Measurements from ENCODE around the gene PHF19.

DNA sequence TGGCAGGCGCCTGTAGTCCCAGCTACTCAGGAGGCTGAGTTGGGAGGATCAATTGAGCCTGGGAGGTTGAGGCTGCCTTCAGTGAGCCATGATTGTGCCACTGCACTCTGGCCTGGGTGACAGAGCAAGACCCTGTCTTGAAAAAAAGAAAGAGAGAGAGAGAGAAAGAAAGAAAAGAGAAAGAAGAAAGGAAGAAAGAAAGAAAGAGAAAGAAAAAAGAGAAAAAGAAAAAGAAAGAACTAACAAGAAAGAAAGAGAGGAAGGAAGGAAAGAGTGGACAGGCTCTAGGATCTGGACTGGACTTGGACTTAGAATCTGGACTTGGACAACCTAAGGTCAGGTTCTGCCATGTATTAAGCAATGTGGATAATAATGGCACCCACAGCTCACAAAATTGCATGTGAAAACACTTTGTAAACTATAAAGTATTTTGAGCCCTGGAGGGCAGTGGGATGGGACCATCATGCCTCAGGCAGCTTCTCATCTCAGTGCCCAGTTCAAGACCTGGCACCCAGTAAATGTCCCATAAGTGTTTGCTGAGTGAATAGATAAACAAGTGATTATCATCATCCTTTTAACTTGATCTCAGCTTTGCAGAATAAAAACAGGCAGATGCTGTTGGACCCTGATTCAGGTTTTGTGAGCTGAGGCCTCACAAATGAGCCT is 12.8 kb upstream of the PHF19 start:
- TF ChIP-seq, protein P1, sequence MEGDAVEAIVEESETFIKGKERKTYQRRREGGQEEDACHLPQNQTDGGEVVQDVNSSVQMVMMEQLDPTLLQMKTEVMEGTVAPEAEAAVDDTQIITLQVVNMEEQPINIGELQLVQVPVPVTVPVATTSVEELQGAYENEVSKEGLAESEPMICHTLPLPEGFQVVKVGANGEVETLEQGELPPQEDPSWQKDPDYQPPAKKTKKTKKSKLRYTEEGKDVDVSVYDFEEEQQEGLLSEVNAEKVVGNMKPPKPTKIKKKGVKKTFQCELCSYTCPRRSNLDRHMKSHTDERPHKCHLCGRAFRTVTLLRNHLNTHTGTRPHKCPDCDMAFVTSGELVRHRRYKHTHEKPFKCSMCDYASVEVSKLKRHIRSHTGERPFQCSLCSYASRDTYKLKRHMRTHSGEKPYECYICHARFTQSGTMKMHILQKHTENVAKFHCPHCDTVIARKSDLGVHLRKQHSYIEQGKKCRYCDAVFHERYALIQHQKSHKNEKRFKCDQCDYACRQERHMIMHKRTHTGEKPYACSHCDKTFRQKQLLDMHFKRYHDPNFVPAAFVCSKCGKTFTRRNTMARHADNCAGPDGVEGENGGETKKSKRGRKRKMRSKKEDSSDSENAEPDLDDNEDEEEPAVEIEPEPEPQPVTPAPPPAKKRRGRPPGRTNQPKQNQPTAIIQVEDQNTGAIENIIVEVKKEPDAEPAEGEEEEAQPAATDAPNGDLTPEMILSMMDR (IDR thresholded peaks at IDR 0.05; ENCODE audit: low read depth, low read length, poor library complexity, severe bottlenecking): no peak
- no peak for TF ChIP-seq EZH2phosphoT487 (IDR thresholded peaks at IDR 0.05; ENCODE audit: borderline replicate concordance, low read length)

Measured in DOHH2 (cell line).